ENCODE data around the gene APOBEC2. TPM values are rescaled to one million over a fixed set of nuclear protein-coding genes. Genes with fewer than 3 reads are reported as not detected.

Gene APOBEC2
- total RNA-seq, 1 experiment from 2014 or later = not detected

DNA sequence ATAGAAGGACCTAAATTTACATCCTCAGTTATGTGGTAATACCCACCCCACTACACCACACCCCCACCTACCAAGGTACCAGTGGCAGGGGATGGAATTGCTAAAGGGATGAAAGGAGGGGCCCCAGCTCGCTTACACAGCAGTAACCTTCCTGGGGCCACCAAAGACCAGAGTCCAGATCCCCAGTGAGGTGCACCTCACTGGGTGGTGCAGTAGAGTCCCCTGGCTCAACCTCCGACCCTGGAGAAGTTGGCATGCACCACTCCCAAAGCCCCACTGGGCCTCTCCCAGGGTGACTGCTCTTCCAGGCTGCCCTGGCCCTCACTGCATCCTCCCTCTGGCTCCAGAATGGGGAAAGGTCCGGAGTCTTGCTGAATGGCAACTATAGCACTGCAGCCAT, 14.8 kb upstream of the APOBEC2 start:
- no peak overlapping the region for H3K4me2 ChIP-seq (ENCODE audit: low read length)
- no peak overlapping the region for H2AFZ ChIP-seq (ENCODE audit: low read depth, low read length, poor library complexity, severe bottlenecking)
- DNase-seq (ENCODE audit: low read depth, low spot score) (no peak), ATAC-seq (no peak)
- POLR2A ChIA-PET = no interaction called here
- H3K4me3 ChIP-seq (replicated peaks in 1 of 2; ENCODE audit: low read depth in 1 of 2, low read length in 2 of 2) = no peak overlapping the region
- H3K27ac ChIP-seq (ENCODE audit: low read depth, low read length) = no peak overlapping the region
- H3K9me2 ChIP-seq (ENCODE audit: insufficient read depth) = no peaks in the 10 kb centered on the region
- intact Hi-C loops (cut with micrococcal nuclease) = no loop called here
- H3K9ac ChIP-seq (ENCODE audit: low read length) = no peak overlapping the region
- TF ChIP-seq, protein P1, sequence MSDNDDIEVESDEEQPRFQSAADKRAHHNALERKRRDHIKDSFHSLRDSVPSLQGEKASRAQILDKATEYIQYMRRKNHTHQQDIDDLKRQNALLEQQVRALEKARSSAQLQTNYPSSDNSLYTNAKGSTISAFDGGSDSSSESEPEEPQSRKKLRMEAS (IDR thresholded peaks at IDR 0.05) = no peak
- TF ChIP-seq POLR2A (IDR thresholded peaks at IDR 0.05; ENCODE audit: borderline replicate concordance, extremely low read depth, insufficient read depth, insufficient read length) = no peak
- TF ChIP-seq POLR2AphosphoS5 (IDR thresholded peaks at IDR 0.05; ENCODE audit: low read depth, low read length) = no peak
- no peak for TF ChIP-seq SP1 (IDR thresholded peaks at IDR 0.05; ENCODE audit: low read depth)
- no peak for TF ChIP-seq SIN3A (IDR thresholded peaks at IDR 0.05; ENCODE audit: low read depth)
- TF ChIP-seq, protein P2, sequence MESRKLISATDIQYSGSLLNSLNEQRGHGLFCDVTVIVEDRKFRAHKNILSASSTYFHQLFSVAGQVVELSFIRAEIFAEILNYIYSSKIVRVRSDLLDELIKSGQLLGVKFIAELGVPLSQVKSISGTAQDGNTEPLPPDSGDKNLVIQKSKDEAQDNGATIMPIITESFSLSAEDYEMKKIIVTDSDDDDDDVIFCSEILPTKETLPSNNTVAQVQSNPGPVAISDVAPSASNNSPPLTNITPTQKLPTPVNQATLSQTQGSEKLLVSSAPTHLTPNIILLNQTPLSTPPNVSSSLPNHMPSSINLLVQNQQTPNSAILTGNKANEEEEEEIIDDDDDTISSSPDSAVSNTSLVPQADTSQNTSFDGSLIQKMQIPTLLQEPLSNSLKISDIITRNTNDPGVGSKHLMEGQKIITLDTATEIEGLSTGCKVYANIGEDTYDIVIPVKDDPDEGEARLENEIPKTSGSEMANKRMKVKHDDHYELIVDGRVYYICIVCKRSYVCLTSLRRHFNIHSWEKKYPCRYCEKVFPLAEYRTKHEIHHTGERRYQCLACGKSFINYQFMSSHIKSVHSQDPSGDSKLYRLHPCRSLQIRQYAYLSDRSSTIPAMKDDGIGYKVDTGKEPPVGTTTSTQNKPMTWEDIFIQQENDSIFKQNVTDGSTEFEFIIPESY (IDR thresholded peaks at IDR 0.05; ENCODE audit: extremely low read depth, insufficient replicate concordance, low read length) = no peak
- no peak for TF ChIP-seq ATF3 (IDR thresholded peaks at IDR 0.05)
- no TSS peak for BruUV-seq (replicated peaks)
- no peaks in the 10 kb centered on the region for H3K9me3 ChIP-seq (ENCODE audit: control insufficient read depth in 1 of 2, insufficient read depth in 1 of 2, low read depth in 1 of 2, low read length in 2 of 2)
- CTCF ChIA-PET = interaction anchor here (1.0 to 1.2 kb wide), 2 partner anchors 10 to 16 kb away, joined by 3 to 10 read pairs; no protein-coding TSS in a partner anchor
- H4K20me1 ChIP-seq (ENCODE audit: insufficient read depth) = no peaks in the 10 kb centered on the region
- H3K36me3 ChIP-seq (ENCODE audit: control insufficient read depth in 1 of 2, insufficient read depth in 2 of 2, low read length in 2 of 2) = no peaks in the 10 kb centered on the region
- no peaks in the 10 kb centered on the region for H3K27me3 ChIP-seq (ENCODE audit: insufficient read depth, low read length)
- RAD21 ChIA-PET (ENCODE audit: low non-redundant PET in 1 of 2, low total read pairs in 2 of 2, uncharacterized antibody in 2 of 2, unreplicated experiment in 2 of 2) = no interaction called here
- H3K79me2 ChIP-seq (ENCODE audit: insufficient read depth, low read length) = no peaks in the 10 kb centered on the region
- peaks cover 23 to 43% of the 10 kb centered on the region in 2 experiments; a peak in 3 of 4 replicates for H3K4me1 ChIP-seq (ENCODE audit: control insufficient read depth in 1 of 2, insufficient read depth in 2 of 2, low read length in 2 of 2)
